Naive thymus-derived CD8-positive, alpha-beta T cell (primary cell): Measurements from ENCODE around the gene TSKS. TPM values are rescaled to one million over a fixed set of nuclear protein-coding genes. Genes with fewer than 3 reads are reported as not detected.

ENCODE experiments used
- ATAC-seq, 2 donors: fragments of 150-1000 bp; cut with Tn5 transposase in 1 of 2; sonication (Bioruptor Pico), chemical (Tn5 transposase) in 1 of 2; 1 replicate in 1 of 2; 2 replicates in 1 of 2; pipeline ENCODE4 v1.10.0; 2021; ENCODE audit warnings: mild to moderate bottlenecking in 2 of 2, moderate library complexity in 2 of 2
- POLR2A ChIA-PET: fragments of 350-600 bp; sonication (Branson Sonifier 250); formaldehyde crosslinking; loops from one replicate; lab custom pipeline; 2021; ENCODE audit warnings: antibody characterized with exemption; lab: Charles Lee
- DNase-seq, 10 donors: peaks; one replicate each; pipeline versions ENCODE4 v3.0.0 to v3.0.0-alpha.2; 2020 to 2022
- H3K27ac Mint-ChIP-seq, 10 donors: one replicate each; pipeline ENCODE4 v1.8.0; 2020 to 2022; ENCODE audit warnings: mild to moderate bottlenecking in 10 of 10, mixed read lengths in 10 of 10, moderate library complexity in 4 of 10, inconsistent platforms in 1 of 10
- H3K27me3 Mint-ChIP-seq, 5 donors: one replicate each; pipeline ENCODE4 v1.8.0; 2021 to 2022; ENCODE audit warnings: mixed read lengths in 5 of 5
- H3K36me3 Mint-ChIP-seq, 3 donors: one replicate each; pipeline ENCODE4 v1.8.0; 2020 to 2022; ENCODE audit warnings: mixed read lengths in 3 of 3, mild to moderate bottlenecking in 2 of 3, inconsistent platforms in 1 of 3
- H3K4me1 Mint-ChIP-seq, 4 donors: one replicate each; pipeline ENCODE4 v1.8.0; 2021 to 2022; ENCODE audit warnings: mixed read lengths in 4 of 4
- H3K4me3 Mint-ChIP-seq, 10 donors: one replicate each; pipeline ENCODE4 v1.8.0; 2020 to 2022; ENCODE audit warnings: mild to moderate bottlenecking in 10 of 10, mixed read lengths in 10 of 10, moderate library complexity in 6 of 10, inconsistent platforms in 1 of 10
- H3K9me3 Mint-ChIP-seq, 9 donors: one replicate each; pipeline ENCODE4 v1.8.0; 2020 to 2022; ENCODE audit warnings: mixed read lengths in 9 of 9, mild to moderate bottlenecking in 3 of 9, inconsistent platforms in 1 of 9, moderate library complexity in 1 of 9
- polyA plus RNA-seq, 3 donors: library from polyadenylated mRNA; unstranded; fragments of 300-500 nt; fragmentation: Illumina TruSeq; gene quantifications; one replicate each; pipeline ENCODE4 v1.2.3, GENCODE V29; 2021
- total RNA-seq, 8 experiments: library from RNA in 2 of 8; stranded (reverse) in 2 of 8; gene quantifications; one replicate each; pipeline ENCODE4 v1.2.3 and lab custom pipeline; 2021 to 2026

TSKS gene
- total and polyA plus RNA-seq, 5 experiments from 2014 or later: 0.17 to 4.8 (median 1.2) TPM

DNA sequence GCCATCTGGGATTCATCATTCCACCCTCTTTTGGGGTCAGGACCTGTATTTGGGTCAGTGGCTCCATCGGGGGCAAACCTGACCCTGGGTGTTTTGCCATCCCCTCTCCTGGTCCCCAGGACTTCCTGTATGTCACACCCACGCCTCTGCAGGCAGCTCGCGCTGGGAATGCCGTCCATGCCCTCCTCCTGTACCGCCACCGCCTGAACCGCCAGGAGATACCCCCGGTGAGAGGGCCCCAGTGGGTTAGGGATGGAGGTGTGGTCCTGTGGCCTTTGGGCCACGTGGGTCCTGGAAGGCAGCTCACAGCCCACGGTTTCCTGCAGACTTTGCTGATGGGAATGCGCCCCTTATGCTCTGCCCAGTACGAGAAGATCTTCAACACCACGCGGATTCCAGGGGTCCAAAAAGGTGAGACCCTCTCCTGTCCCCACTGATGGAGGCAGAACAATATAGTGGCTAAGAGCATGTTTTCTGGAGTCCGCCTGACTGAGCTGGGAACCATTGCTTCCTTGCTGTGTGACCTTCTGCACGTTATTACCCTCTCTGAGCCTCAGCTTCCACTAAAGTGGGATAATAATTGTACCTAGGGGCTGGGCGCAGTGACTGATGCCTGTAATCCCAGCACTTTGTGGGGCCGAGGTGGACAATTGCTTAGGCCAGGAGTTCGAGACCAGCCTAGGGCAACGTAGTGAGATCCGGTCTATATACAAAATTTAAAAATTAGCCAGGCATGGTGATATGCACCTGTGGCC, 58.0 kb downstream of the TSKS start:
- POLR2A ChIA-PET: no interaction called here
- H3K4me1 Mint-ChIP-seq: peaks cover 0 to 1% (median 0%) of the 10 kb centered on the region in 4 donors
- H3K4me3 Mint-ChIP-seq: no peak overlapping the region
- peaks cover 0 to 2% (median 0%) of the 10 kb centered on the region in 3 donors for H3K36me3 Mint-ChIP-seq
- H3K9me3 Mint-ChIP-seq: no peaks in the 10 kb centered on the region
- ATAC-seq (no peak), DNase-seq (no peak)
- H3K27ac Mint-ChIP-seq: no peak overlapping the region
- H3K27me3 Mint-ChIP-seq: peaks cover 0 to 39% (median 6%) of the 10 kb centered on the region in 5 donors

DNA sequence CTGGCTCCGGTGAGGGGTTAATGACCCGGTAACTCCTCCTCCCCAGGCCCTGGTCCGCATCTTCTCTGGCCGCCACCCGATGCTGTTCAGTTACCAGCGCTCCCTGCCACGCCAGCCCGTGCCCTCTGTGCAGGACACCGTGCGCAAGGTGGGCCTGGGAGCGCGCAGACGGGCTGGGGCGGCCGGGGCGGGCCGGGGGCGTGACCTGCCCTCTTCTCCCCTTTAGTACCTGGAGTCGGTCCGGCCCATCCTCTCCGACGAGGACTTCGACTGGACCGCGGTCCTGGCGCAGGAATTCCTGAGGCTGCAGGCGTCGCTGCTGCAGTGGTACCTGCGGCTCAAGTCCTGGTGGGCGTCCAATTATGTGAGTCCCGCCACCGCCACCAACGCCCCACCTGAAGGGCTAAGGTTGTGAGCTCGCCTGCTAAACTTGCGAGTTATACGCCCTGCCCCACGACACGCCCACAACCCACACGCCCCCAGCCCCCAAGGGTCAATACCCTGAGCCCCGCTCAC, 61.8 kb downstream of the TSKS start:
- peaks cover 0 to 1% (median 0%) of the 10 kb centered on the region in 4 donors for H3K4me1 Mint-ChIP-seq
- POLR2A ChIA-PET: no interaction called here
- ATAC-seq (no peak), DNase-seq (no peak)
- peaks cover 0 to 2% (median 0%) of the 10 kb centered on the region in 3 donors for H3K36me3 Mint-ChIP-seq
- H3K4me3 Mint-ChIP-seq: no peak overlapping the region
- no peak overlapping the region for H3K27ac Mint-ChIP-seq
- peaks cover 0 to 35% (median 2%) of the 10 kb centered on the region in 5 donors for H3K27me3 Mint-ChIP-seq
- H3K9me3 Mint-ChIP-seq: no peaks in the 10 kb centered on the region

DNA sequence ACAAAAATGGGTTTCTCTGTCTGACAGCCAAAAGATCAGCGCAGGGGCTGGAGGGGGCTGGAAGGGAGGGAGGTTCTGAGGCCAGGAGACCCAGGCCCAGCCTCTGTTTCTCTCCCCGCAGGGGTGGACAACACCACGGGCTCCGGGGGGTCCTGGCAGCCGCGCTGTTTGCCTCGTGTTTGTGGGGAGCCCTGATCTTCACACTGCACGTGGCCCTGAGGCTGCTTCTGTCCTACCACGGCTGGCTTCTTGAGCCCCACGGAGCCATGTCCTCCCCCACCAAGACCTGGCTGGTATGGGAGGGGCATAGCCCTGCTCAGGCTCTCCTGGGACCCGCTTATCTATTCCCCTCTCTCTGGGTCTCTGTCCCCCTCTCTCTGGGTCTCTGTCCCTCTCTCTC, 62.5 kb downstream of the TSKS start:
- DNase-seq (no peak), ATAC-seq (peak; percentile 42 to 53)
- H3K9me3 Mint-ChIP-seq: no peaks in the 10 kb centered on the region
- peaks cover 0 to 35% (median 2%) of the 10 kb centered on the region in 5 donors for H3K27me3 Mint-ChIP-seq
- H3K27ac Mint-ChIP-seq: no peak overlapping the region
- H3K4me1 Mint-ChIP-seq: peaks cover 0 to 1% (median 0%) of the 10 kb centered on the region in 4 donors
- POLR2A ChIA-PET: interaction anchor here (0.6 to 0.8 kb wide), 2 partner anchors 1051 to 1653 kb away, joined by 3 to 4 read pairs; no protein-coding TSS in a partner anchor
- H3K4me3 Mint-ChIP-seq: no peak overlapping the region
- H3K36me3 Mint-ChIP-seq: peaks cover 0 to 2% (median 0%) of the 10 kb centered on the region in 3 donors

DNA sequence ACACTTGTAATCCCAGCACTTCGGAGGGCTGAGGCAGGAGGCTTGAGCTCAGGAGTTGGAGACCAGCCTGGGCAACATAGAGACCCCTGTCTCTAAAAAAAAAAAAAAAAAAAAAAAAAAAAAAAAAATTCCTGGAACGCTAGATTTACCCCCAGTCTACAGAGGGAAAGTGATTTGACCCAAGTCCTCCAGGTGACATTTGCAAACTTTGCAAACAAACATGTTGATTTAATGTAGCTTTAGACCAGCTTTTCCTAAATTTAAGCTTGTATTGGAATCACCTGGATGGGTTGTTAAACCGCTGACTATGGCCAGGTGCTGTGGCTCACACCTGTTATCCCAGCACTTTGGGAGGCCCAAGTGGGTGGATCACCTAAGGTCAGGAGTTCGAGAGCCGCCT, 63.7 kb downstream of the TSKS start:
- H3K4me1 Mint-ChIP-seq: peaks cover 0 to 1% (median 0%) of the 10 kb centered on the region in 4 donors

DNA sequence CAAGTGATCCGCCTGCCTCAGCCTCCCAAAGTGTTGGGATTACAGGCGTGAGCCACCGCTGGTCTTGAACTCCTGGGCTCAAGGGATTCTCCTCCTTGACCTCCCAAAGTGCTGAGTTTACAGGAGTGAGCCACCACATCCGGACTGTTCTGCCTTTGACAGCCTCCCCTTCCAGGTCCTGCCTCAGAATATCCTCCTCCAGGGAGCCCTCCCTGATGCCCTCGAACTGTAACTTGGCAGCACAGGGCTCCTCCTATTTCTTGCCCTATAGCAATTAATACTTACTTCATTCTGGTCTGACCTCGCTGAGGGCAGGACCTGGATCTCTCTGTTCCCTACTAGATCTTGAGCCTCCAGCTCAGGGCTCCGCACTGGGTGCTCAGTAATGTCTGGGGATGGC, 66.2 kb downstream of the TSKS start:
- no peaks in the 10 kb centered on the region for H3K9me3 Mint-ChIP-seq
- H3K4me3 Mint-ChIP-seq: no peak overlapping the region
- H3K36me3 Mint-ChIP-seq: no peaks in the 10 kb centered on the region
- peaks cover 0 to 15% (median 9%) of the 10 kb centered on the region in 5 donors for H3K27me3 Mint-ChIP-seq
- ATAC-seq (no peak), DNase-seq (no peak)
- POLR2A ChIA-PET: no interaction called here
- H3K27ac Mint-ChIP-seq: peak overlapping the region in 2 of 10 donors; percentile 21 to 44
- H3K4me1 Mint-ChIP-seq: peaks cover 0 to 1% (median 0%) of the 10 kb centered on the region in 4 donors

More for the DNA sequence above, 63.7 kb downstream of the TSKS start:
- peaks cover 0 to 2% (median 0%) of the 10 kb centered on the region in 3 donors for H3K36me3 Mint-ChIP-seq
- POLR2A ChIA-PET: interaction anchor here (0.6 to 0.9 kb wide), 2 partner anchors 9 to 11 kb away, joined by 3 to 11 read pairs; no protein-coding TSS in a partner anchor
- ATAC-seq (no peak), DNase-seq (no peak)
- H3K27ac Mint-ChIP-seq: no peak overlapping the region
- no peak overlapping the region for H3K4me3 Mint-ChIP-seq
- peaks cover 0 to 35% (median 5%) of the 10 kb centered on the region in 5 donors for H3K27me3 Mint-ChIP-seq
- H3K9me3 Mint-ChIP-seq: no peaks in the 10 kb centered on the region

DNA sequence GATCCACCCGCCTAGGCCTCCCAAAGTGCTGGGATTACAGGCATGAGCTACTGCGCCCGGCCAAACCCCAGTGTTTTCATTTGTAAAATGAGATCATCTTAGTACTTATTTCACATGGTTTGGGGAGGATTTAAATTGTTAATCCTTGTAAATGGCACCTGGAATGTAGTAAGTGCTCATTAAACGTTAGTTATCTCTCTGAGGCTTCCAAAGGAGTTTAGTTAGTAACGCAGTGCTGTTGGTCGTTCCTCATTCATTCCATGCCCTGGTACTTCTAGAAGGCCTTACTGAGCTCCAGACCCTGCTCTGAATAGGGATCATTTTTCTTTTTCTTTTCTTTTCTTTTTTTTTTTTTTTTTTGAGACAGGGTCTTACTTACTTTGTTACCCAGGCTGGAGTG, 67.0 kb downstream of the TSKS start:
- no peak for DNase-seq
- no peaks in the 10 kb centered on the region for H3K9me3 Mint-ChIP-seq
- no peaks in the 10 kb centered on the region for H3K36me3 Mint-ChIP-seq
- no peak for ATAC-seq
- POLR2A ChIA-PET: interaction anchor here (0.9 kb wide), 1 partner anchor 20 kb away, joined by 3 read pairs; no protein-coding TSS in a partner anchor
- peaks cover 0 to 17% (median 9%) of the 10 kb centered on the region in 5 donors for H3K27me3 Mint-ChIP-seq
- H3K27ac Mint-ChIP-seq: no peak overlapping the region
- H3K4me3 Mint-ChIP-seq: no peak overlapping the region
- peaks cover 1 to 7% (median 6%) of the 10 kb centered on the region in 4 donors for H3K4me1 Mint-ChIP-seq

DNA sequence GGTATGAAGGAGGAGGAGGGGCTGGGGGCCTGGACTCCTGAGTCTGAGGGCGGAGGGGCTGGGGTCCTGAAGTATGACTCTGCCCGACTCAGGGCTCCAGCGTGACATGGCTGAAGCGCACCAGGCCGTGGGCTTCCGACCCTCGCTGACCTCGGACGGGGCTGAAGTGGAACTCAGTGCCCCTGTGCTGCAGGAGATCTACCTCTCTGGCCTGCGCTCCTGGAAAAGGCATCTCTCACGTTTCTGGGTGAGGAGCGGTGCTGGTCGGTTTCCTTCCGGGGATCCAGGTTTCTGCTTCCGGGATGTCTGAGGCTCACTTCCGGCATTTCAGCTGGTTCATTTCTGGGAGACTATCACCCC, 71.0 kb downstream of the TSKS start:
- POLR2A ChIA-PET: interaction anchor here (1.4 kb wide), 1 partner anchor 26 kb away, joined by 4 read pairs; no protein-coding TSS in a partner anchor

DNA sequence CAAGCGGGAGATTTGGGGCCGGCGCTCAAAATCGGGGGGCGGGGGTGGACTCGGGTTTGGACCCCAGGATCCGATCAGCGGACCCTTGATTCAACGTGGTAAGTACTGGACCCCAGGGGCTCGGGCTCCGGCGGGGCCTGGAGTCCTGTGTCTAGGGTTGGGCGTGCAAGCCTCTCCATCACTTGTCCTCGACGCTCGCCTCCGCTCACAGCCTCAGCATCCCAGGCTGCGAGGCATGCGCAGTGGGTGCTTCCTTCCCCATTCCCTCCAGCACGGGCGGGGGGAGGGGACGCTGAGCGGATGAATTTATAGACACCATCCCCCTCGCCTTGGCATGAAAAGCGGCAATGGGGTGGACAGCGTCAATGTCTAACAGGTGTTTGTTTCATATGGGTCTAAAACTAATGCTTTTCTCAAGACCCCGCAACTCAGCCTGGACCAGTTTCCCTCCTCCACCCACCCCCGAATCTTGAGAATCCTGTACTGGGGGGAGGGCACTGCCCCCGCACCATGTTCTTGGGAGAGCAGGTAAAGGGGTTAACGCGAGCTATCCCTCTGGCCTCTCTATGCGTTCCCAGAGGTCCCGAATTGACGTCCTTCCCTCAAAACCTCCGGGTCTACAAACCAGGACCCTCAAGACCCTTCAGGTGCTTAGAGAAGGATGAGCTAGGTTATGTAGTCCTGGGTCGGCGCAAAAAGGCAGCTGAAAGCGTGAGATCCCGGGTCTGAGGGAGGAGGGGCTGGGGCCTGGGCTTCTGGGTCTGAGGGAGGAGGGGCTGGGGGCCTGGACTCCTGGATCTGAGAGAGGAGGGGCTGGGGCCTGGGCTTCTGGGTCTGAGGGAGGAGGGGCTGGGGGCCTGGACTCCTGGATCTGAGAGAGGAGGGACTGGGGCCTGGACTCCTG, 71.6 kb downstream of the TSKS start:
- peaks cover 16 to 33% (median 23%) of the 10 kb centered on the region in 4 donors for H3K4me1 Mint-ChIP-seq
- H3K9me3 Mint-ChIP-seq: no peaks in the 10 kb centered on the region
- H3K36me3 Mint-ChIP-seq: peaks cover 0 to 8% (median 3%) of the 10 kb centered on the region in 3 donors
- ATAC-seq: peak; percentile 28 to 33
- H3K4me3 Mint-ChIP-seq: peak overlapping the region; percentile 85 to 99 (median 92)
- DNase-seq: peak in 1 of 10 donors; percentile 31
- peaks cover 0 to 22% (median 11%) of the 10 kb centered on the region in 5 donors for H3K27me3 Mint-ChIP-seq
- peak overlapping the region in 3 of 10 donors; percentile 74 to 93 (median 77) for H3K27ac Mint-ChIP-seq
- POLR2A ChIA-PET: interaction anchor here (0.5 to 1.4 kb wide), 3 partner anchors 11 to 26 kb away, joined by 4 to 7 read pairs (median 6); no protein-coding TSS in a partner anchor

More for the DNA sequence above, 71.0 kb downstream of the TSKS start:
- ATAC-seq (no peak), DNase-seq (no peak)
- Mint-ChIP-seq H3K27ac (no peak overlapping the region), H3K9me3 (no peaks in the 10 kb centered on the region), H3K36me3 (peaks cover 0 to 5% (median under 1%) of the 10 kb centered on the region in 3 donors), H3K4me1 (peaks cover 13 to 33% (median 23%) of the 10 kb centered on the region in 4 donors), H3K27me3 (peaks cover 0 to 22% (median 11%) of the 10 kb centered on the region in 5 donors), H3K4me3 (peak overlapping the region in 5 of 10 donors; percentile 3 to 28 (median 24))

DNA sequence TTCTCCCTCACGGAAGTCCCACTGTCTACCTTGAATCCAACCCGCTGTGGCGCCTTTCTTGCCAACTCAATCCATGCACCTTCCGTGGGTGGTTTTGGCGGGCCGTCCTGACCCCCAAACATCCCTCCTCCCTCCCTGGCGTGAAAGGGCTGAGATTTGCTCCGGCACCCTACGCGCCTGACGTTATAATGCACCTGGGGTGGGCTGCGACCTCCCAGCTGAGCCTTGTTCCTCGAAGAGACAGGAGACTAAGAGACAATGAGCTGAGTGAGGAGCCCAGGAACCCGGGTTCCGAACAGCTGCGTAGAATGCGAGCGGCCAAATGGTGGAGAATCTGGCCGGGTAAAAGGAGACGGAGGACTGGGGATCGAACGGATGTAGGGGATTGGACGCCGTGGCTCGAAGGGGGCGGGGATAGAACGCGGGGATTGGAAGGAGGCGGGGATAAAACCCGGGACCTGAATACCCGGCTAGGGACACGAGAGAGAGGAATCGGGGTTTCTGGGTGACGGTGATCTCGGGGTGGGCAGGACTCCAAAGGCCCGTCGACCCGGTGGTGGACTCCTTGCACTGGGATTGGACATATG, 72.4 kb downstream of the TSKS start, which contains the start of gene CPT1C:
Gene CPT1C, plus strand, starts transcription at position 461 of the 587 bp plus-strand sequence. CDS start 1,137 bp downstream, outside the sequence.
- Mint-ChIP-seq H3K4me3 (peak within 1 kb of the TSS; percentile 85 to 99 (median 92)), H3K36me3 (peaks cover 0 to 10% (median 3%) of the 10 kb centered on the region in 3 donors), H3K27me3 (peaks cover 0 to 22% (median 11%) of the 10 kb centered on the region in 5 donors), H3K27ac (peak within 1 kb of the TSS; percentile 1 to 93 (median 74)), H3K9me3 (no peaks in the 10 kb centered on the region), H3K4me1 (peaks cover 16 to 33% (median 23%) of the 10 kb centered on the region in 4 donors)
- ATAC-seq (peak; percentile 73 to 75), DNase-seq (peak in 6 of 10 donors; percentile 35 to 62 (median 50))
- POLR2A ChIA-PET: interaction anchor here (0.5 to 0.6 kb wide), 2 partner anchors 8 to 12 kb away, joined by 3 to 7 read pairs; no protein-coding TSS in a partner anchor

DNA sequence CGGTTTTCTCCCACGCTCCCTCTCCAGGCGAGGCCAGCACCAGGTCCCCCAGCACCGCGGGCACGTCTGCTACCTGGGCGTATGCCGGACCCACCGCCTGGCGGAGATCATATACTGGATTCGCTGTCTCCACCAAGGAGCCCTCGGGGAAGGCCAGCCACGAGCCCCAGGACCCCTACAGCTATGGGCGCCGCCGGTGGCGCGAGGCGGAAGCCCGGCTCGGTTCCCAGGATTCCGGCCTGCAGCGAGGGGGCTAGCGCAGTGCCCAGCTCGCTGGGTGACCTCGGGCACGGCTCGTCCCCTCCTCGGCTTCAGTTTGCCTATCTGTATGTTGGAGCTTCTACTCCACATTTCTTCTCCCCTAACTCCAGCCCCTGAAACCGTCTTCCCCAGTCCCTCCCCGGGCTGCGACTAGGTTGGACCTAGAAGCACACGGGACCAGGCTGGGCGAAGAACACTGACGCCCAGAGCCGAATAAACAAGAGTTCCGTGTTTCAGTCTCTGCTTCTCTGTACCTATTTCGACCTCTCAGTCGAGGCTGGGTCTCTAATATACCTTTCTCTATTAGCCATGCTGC, 72.9 kb downstream of the TSKS start:
- POLR2A ChIA-PET: interaction anchor here (0.6 to 1.1 kb wide), 2 partner anchors 9 to 11 kb away, joined by 3 to 4 read pairs; no protein-coding TSS in a partner anchor
- peak overlapping the region in 8 of 10 donors; percentile 5 to 81 (median 64) for H3K27ac Mint-ChIP-seq
- DNase-seq (no peak), ATAC-seq (peak in 1 of 2 donors; percentile 24)
- H3K27me3 Mint-ChIP-seq: peaks cover 0 to 22% (median 11%) of the 10 kb centered on the region in 5 donors
- H3K4me1 Mint-ChIP-seq: peaks cover 16 to 33% (median 23%) of the 10 kb centered on the region in 4 donors
- peaks cover 0 to 16% (median 3%) of the 10 kb centered on the region in 3 donors for H3K36me3 Mint-ChIP-seq
- no peaks in the 10 kb centered on the region for H3K9me3 Mint-ChIP-seq
- peak overlapping the region; percentile 85 to 99 (median 92) for H3K4me3 Mint-ChIP-seq
